Astrocyte (in vitro differentiated cells and primary cell): ENCODE results near the gene F8A1.
"Not testable (repeated sequence)": the region's sequence is repeated elsewhere in the genome, so short reads cannot be mapped to it uniquely, and the experiment has no call there.

Experiments used
- EZH2 ChIP-seq: IDR thresholded peaks from 2 replicates; pipeline ENCODE4 v1.6.1; 2012; ENCODE audit warnings: mild to moderate bottlenecking, low read length, inconsistent platforms; ENCODE audit not compliant: insufficient read depth
- TF ChIP-seq, protein P1 (sequence below): IDR thresholded peaks from 2 replicates; pipeline ENCODE4 v1.5.1; 2011; ENCODE audit warnings: low read depth, mild to moderate bottlenecking, inconsistent platforms, low read length, moderate library complexity; ENCODE audit not compliant: insufficient read depth

GRCh38 chrX:154885549-154885948, 606 bp upstream of the F8A1 start:
- TF ChIP-seq EZH2 = not testable (repeated sequence)
- TF ChIP-seq, protein P1, sequence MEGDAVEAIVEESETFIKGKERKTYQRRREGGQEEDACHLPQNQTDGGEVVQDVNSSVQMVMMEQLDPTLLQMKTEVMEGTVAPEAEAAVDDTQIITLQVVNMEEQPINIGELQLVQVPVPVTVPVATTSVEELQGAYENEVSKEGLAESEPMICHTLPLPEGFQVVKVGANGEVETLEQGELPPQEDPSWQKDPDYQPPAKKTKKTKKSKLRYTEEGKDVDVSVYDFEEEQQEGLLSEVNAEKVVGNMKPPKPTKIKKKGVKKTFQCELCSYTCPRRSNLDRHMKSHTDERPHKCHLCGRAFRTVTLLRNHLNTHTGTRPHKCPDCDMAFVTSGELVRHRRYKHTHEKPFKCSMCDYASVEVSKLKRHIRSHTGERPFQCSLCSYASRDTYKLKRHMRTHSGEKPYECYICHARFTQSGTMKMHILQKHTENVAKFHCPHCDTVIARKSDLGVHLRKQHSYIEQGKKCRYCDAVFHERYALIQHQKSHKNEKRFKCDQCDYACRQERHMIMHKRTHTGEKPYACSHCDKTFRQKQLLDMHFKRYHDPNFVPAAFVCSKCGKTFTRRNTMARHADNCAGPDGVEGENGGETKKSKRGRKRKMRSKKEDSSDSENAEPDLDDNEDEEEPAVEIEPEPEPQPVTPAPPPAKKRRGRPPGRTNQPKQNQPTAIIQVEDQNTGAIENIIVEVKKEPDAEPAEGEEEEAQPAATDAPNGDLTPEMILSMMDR = not testable (repeated sequence)
